GM18951 (cell line): ENCODE measurements around the gene PXDC1.

Experiments used
- POLR2A ChIP-seq: IDR thresholded peaks from 4 replicates; pipeline ENCODE4 v1.6.1; 2011; ENCODE audit warnings: mild to moderate bottlenecking; ENCODE audit not compliant: insufficient read length, insufficient read depth; ENCODE audit errors: extremely low read depth
- in situ Hi-C: fragments of 300-500 bp; cut with MboI; formaldehyde crosslinking; loops from one replicate; pipeline ENCODE4 v1.12.0; 2022; ENCODE audit warnings: low sequenced_read_pairs, mixed read lengths, inconsistent platforms; ENCODE audit not compliant: unreplicated experiment

Gene PXDC1

GRCh38 chr6:3751077-3751729 lies at the start of gene PXDC1:
Gene PXDC1 (minus strand): TSS chr6:3751713. CDS start chr6:3751531, 182 bp downstream.
- TF ChIP-seq POLR2A, result no peak
- in situ Hi-C loops, result no loop called here

GRCh38 chr6:3800850-3801591 lies 49.5 kb upstream of the PXDC1 start:
- in situ Hi-C loops, result no loop called here
- TF ChIP-seq POLR2A, result no peak

GRCh38 chr6:3799719-3800118 lies 48.2 kb upstream of the PXDC1 start:
- TF ChIP-seq POLR2A, result no peak

GRCh38 chr6:3798055-3798919 lies 46.8 kb upstream of the PXDC1 start:
- in situ Hi-C loops, result no loop called here
- TF ChIP-seq POLR2A, result no peak

More at GRCh38 chr6:3799719-3800118, 48.2 kb upstream of the PXDC1 start:
- in situ Hi-C loops, result no loop called here

- TF ChIP-seq POLR2A, result no peak
- in situ Hi-C loops, result no loop called here
Measured at GRCh38 chr6:3797231-3798054, 45.9 kb upstream of the PXDC1 start.

- in situ Hi-C loops, result no loop called here
- TF ChIP-seq POLR2A, result no peak
Measured at GRCh38 chr6:3796719-3797041, 45.2 kb upstream of the PXDC1 start.

GRCh38 chr6:3795836-3796718 lies 44.6 kb upstream of the PXDC1 start:
- no peak for TF ChIP-seq POLR2A
- in situ Hi-C loops, result no loop called here

GRCh38 chr6:3794092-3794491 lies 42.6 kb upstream of the PXDC1 start:
- TF ChIP-seq POLR2A, result no peak
- in situ Hi-C loops, result no loop called here

- TF ChIP-seq POLR2A, result no peak
- in situ Hi-C loops, result no loop called here
Measured at GRCh38 chr6:3793545-3793944, 42.0 kb upstream of the PXDC1 start.

GRCh38 chr6:3791526-3792203 lies 40.2 kb upstream of the PXDC1 start:
- no peak for TF ChIP-seq POLR2A
- in situ Hi-C loops, result no loop called here

GRCh38 chr6:3789896-3790558 lies 38.5 kb upstream of the PXDC1 start:
- in situ Hi-C loops, result no loop called here
- TF ChIP-seq POLR2A, result no peak
